ENCODE results near the gene LRRC66. TPM values are rescaled to one million over a fixed set of nuclear protein-coding genes. Genes with fewer than 3 reads are reported as not detected.

The LRRC66 gene
- polyA plus RNA-seq, 4 donors, result 0.45 to 0.86 (median 0.63) TPM

- DNase-seq (ENCODE audit: low read depth in 4 of 4, low spot score in 3 of 4), result no peak
Observed at GRCh38 chr4:52014903-52015302, 5.3 kb downstream of the LRRC66 start.

DNA sequence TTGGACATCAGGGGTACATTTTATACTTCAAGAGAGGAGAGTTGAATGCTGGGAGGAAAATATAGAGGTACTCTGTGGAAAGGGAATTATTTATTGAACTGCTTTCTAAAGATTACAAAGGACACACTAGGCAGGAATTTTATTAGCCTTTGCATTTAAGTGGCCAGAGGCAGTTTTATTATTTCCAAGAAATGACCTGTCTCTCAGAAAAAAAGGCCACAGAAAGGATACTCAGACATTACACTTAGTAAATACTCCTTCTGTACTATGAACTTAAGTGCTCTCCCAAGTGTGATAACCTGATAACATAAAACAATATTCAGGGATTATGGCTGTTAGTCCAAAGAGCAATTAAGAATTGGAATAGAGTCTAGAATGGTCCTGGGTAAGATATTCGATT is 7.5 kb downstream of the LRRC66 start:
- DNase-seq (ENCODE audit: low read depth in 4 of 4, low spot score in 3 of 4), result no peak

GRCh38 chr4:52010986-52011385 is 9.2 kb downstream of the LRRC66 start:
- DNase-seq (ENCODE audit: low read depth in 4 of 4, low spot score in 3 of 4), result no peak

DNA sequence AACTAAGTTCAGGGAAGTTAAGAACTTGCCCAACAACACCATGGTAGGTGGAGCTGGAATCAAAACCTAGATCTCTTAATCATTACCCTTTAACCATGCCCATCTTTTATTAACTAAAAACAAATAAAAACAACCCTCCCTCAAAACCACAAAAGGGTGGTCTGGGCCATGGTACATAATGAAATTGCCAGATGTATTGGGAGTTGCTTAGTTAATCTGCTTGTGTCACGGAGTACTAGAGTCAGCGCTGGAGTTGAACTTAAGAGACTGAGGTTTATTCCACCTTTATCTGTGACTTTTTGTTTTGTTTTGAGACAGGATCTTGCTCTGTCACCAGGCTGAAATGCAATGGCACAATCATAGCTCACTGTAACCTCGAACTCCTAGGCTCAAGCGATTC is 13.3 kb downstream of the LRRC66 start:
- no peak for DNase-seq (ENCODE audit: low read depth in 4 of 4, low spot score in 3 of 4)

DNA sequence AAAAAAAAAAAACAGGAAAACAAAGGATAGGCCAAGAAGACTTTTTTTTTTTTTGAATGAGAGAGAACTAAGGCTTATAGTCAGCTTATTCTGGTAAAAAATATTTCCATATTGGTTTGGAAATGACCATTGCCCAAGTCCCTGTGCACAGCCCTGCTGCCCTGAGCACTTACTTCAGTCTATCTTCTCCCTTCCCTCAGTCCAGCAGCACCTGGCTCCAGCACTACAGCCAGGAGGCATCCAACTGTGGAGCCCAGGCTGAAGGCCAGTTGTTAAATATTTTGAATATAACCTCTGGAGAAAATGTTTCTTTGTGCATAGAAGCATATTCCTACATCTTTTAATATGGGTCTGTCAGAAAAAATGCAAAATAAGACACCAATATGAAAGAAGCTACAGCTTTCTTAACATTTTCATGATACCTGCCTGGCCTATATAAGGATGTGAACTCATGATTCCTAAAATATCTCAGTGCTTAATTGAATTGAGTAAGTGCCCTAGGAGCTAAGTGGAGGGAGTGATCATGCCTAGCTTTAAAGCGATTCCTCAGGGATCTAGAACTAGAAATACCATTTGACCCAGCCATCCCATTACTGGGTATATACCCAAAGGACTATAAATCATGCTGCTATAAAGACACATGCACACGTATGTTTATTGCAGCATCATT is 14.4 kb downstream of the LRRC66 start:
- no peak for DNase-seq (ENCODE audit: low read depth in 4 of 4, low spot score in 3 of 4)

- DNase-seq (ENCODE audit: low read depth in 4 of 4, low spot score in 3 of 4), result no peak
Observed at GRCh38 chr4:52004414-52004813, 15.7 kb downstream of the LRRC66 start.

- DNase-seq (ENCODE audit: low read depth in 4 of 4, low spot score in 3 of 4), result no peak
Observed at GRCh38 chr4:52001616-52002015, 18.5 kb downstream of the LRRC66 start.

- no peak for DNase-seq (ENCODE audit: low read depth in 4 of 4, low spot score in 3 of 4)
Observed at GRCh38 chr4:51999250-51999649, 20.9 kb downstream of the LRRC66 start.

DNA sequence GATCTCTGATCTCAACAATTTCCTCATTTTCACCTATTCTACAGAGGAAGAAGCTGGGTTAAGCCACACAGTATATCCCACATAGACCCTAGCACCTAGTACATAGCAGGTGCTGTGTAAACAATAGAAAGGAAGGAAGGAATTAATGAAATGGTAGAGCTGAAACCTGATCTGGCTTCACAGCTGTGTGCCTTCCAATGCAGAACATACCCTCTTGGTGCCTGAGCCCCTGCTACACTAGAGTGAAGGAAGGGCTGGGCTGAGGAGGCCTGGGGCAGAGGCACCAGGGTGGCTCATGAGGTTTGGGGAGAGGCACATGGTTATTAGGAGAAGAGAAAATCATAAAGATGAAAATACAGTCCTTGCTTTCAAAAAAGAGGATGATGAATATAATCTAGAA is 21.3 kb downstream of the LRRC66 start:
- DNase-seq (ENCODE audit: low read depth in 4 of 4, low spot score in 3 of 4), result no peak

DNA sequence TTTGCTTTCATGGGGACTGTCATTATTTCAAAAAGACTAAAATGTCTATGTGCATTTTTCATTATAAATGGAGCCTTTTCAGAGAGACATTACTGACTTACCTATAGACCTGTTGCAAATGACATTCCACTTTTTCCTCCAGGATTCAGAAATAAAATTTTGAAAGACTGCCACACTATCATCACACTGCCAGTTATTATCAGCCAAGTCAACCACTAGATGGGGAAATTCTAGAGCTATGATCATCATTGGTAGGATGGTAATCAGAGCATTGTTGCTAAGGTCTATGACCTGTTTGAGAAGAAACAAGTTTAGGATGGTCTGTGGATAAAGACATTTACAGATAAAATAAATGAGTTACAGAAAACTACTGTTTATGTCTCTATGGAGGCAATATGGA is 22.5 kb downstream of the LRRC66 start:
- no peak for DNase-seq (ENCODE audit: low read depth in 4 of 4, low spot score in 3 of 4)

- DNase-seq (ENCODE audit: low read depth in 4 of 4, low spot score in 3 of 4), result no peak
Observed at GRCh38 chr4:51995647-51996220, 24.4 kb downstream of the LRRC66 start.

GRCh38 chr4:51965862-51966261 is 54.3 kb downstream of the LRRC66 start:
- no peak for DNase-seq (ENCODE audit: low read depth in 4 of 4, low spot score in 3 of 4)

DNA sequence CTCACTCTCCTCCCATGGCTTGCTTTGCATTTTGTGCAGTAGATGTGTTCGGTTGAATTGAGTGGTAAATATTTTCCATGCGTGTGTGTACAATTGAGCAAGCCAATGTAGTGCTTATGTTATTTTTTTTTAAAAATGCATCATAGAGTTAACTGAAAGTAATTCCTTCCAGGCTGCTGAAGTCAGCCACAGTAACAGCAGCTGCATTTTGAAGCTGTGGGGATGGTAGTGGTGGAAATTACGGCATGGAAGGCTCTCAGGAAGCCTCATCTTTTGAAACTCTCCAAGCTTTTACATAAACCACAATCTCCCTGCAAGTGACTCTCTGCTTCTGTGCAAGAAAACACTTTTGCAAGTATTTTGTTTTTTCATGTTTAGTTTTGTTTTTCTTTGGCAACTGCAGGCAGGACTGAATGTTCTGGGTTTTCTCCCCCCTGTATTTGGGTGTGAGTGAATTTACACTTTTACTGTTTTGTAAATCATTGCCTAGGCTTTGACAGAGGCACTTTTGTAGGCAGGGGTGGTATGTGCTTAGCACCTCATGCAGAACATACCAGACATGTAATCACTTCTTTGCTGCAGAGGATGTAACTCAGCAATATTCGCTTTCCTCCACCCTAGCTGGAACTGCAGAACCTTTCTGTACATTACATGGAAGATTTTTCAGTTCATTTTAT is 56.2 kb downstream of the LRRC66 start:
- DNase-seq (ENCODE audit: low read depth in 4 of 4, low spot score in 3 of 4), result peak in 2 of 4 donors; percentile 5

DNA sequence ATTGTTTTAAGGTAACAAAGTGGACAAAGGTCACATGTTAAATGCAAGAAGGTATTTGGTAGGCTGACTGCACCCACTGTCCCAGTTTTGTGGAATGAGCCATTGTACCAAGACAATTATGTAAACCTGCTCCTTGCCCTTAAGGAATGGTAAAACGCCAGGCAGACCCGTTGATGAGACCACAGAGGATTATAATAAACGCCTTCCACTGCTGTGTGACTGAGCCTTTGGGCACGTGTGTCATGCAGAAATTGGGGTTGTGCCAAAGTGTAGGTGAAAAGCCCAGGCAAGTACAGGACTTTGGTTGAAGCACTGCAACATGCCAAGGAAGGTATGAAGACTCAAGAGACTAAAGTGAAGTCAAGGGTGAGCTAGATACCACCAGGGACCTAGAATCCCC is 59.7 kb downstream of the LRRC66 start:
- DNase-seq (ENCODE audit: low read depth in 4 of 4, low spot score in 3 of 4), result no peak

- no peak for DNase-seq (ENCODE audit: low read depth in 4 of 4, low spot score in 3 of 4)
Observed at GRCh38 chr4:51958199-51958968, 61.8 kb downstream of the LRRC66 start.

Other genes starting within 250 kb of the LRRC66 start
- 10 to 100 TPM; 47.7 to 64.6 (median 62.4) TPM for gene DCUN1D4, start 177.2 kb downstream of the LRRC66 start, polyA plus RNA-seq (ENCODE audit: insufficient read length in 4 of 4)
- gene SGCB, start 17.9 kb upstream of the LRRC66 start, polyA plus RNA-seq (ENCODE audit: insufficient read length in 4 of 4), result 10 to 100 TPM; 48.4 to 59.3 (median 55.5) TPM
- gene SPATA18, start 30.9 kb upstream of the LRRC66 start, polyA plus RNA-seq (ENCODE audit: insufficient read length in 4 of 4), result 1 to 10 TPM; 1.4 to 1.8 (median 1.7) TPM